Stimulated activated CD8-positive, alpha-beta memory T cell treated with anti-CD3 and anti-CD28 coated beads, Interleukin-7, amount 100 ng/mL, for 4 hours (primary cell): ENCODE results near the gene PARK7.

Source experiments
- DNase-seq, 2 donors: peaks; one replicate each; pipeline ENCODE4 v3.0.0-alpha.2; 2020; ENCODE audit warnings: low read depth in 2 of 2

Gene PARK7

DNA sequence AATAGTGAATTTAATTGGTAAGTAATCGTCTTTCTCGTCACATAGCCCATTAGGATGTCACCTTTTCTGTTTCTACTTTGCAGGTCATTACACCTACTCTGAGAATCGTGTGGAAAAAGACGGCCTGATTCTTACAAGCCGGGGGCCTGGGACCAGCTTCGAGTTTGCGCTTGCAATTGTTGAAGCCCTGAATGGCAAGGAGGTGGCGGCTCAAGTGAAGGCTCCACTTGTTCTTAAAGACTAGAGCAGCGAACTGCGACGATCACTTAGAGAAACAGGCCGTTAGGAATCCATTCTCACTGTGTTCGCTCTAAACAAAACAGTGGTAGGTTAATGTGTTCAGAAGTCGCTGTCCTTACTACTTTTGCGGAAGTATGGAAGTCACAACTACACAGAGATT, 23.3 kb downstream of the PARK7 start:
- no peak for DNase-seq

DNA sequence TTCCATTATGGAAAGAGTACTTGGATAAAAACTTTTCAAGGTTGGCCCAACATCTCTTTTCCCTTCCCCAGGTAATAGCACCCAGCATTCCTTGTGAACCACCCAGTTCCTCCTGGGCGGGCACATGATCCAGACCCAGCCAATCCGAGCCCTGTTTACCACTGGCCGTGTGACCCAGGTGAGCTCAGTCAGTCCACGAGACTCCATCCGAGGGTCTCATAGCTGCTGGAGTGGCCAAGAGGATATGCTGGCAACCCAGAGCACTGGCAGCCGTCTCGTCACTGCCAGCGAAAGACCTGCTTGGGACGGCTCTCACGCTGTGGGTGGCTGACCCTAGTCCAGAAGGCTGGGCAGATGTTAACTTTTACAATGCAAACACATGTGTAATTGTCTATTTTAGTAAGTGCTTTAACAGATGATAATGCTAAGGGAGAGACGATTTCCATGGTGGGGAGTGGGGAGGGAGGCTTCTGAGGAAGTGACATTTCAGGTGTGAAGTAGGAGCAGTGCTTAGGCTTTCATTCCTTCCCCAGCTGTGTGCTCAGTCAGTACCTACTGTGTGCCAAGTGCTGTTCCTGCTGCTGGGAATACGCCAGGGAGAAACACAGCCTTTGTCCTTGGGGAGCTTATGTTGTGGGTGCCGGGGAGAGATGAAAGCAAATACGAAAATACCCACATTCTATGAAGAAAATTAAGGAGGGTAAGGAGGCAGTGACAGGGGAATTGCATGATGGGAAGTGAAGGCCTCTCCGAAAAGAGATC, 24.5 kb downstream of the PARK7 start:
- no peak for DNase-seq

DNA sequence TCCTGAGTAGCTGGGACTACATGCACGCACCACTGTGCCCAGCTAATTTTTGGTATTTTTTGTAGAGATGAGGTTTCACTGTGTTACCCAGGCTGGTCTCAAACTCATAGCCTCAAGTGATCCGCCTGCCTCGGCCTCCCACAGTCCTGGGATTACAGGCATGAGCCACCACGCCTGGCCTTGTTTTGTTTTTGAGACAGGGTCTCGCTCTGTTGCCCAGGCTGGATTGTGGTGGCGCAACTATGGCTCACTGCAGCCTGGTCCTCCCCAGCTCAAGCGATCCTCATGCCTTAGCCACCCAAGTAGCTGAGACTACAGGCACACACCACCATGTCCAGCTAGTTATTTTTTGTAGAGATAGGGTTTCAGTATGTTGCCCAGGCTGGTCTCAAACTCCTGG, 26.0 kb downstream of the PARK7 start:
- no peak for DNase-seq

DNA sequence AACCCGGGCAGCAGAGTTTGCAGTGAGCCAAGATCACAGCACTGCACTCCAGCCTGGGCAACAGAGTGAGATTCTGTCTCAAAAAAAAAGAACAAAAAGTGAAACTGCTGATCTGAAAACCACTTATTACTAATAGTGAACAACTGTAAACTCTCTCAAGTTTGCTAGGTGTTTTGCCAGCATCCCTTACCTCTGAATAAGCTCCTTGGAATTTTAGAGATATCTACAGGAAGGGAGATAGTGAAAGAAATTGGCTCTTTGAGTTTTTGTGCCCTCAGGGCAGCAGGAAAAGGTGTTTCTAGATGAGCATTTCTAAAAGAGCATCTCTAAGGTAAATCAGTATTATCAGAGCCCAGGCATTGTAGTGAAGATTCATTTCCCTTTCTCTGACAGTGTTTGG, 27.1 kb downstream of the PARK7 start:
- no peak for DNase-seq

DNA sequence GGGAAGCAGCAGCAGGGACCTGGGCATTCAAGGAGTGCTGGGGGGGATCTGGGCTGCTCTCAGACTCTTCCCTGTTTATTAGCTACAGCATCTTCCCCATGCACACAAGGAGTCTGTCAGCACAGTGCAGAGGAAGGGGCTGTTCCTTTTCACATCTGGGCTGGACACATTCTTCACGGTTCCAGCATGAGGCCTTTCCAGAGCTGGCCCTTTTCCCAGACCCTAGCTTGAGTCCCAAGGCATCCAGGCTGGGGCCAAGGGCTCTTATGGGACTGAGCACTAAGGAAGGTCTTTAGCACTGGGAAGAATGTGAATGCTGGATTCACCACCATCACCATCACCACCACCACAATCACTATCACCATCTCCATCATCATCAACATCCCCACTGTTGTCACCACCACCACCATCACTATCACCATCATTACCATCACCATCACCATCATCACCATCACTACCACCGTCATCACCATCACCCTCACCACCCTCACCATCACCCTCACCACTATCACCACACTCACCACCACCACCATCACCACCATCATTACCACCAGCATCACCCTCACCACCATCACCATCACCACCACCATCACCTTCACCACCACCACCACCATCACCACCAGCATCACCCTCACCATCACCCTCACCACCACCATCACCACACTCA, 28.4 kb downstream of the PARK7 start:
- DNase-seq, result no peak

DNA sequence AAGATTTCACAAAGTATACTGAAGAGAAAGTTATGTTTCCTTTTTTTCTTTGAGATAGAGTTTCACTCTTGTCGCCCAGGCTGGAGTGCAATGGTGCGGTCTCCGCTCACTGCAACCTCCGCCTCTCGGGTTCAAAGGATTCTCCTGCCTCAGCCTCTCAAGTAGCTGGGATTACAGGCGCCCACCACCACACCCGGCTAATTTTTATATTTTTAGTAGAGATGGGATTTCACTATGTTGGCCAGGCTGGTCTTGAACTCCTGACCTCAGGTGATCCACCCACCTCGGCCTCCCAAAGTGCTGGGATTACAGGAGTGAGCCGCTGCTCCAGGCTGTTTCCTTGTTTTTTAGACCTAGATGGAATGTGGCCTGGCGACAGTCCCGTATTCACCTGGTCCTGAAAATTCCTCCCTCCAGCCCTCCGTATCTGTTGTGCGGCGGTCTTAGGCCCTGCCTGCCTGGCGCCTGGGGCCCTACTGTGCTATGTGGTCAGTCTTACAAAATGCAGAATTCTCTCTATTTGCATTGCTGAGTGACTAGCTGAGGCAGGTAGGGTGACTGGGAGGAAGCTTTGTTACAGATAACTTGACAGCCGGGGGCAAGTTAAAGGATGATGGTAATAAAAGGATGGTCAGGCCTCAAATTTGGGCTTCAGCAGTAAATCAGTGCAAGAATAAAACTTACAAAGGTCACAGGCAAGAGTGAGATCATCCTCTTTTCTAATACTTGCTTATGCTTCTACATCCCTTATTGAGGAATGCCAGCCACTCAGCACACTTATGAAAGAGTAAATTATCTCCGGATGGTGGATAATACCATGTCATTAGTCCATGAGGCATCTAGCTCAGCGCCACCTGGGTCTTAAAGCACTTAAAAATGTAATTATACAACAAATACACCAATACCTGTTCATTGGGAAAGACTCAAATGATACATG, 30.3 kb downstream of the PARK7 start:
- DNase-seq, result no peak

DNA sequence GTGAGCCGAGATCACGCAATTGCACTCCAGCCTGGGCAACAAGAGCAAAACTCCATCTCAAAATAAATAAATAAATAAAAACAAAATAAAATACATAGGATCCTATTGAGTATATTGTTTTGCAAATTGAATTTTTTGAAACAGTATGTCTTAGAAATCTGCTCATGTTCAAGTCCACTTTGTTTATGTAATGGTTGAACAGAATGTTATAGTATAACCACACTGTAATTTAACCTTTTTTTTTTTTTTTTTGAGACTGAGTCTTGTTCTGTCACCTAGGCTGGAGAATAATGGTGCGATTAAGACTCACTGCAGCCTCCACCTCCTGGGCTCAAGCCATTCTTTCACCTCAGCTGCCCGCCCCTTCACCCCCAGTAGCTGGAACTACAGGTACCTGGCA, 31.4 kb downstream of the PARK7 start:
- no peak for DNase-seq

DNA sequence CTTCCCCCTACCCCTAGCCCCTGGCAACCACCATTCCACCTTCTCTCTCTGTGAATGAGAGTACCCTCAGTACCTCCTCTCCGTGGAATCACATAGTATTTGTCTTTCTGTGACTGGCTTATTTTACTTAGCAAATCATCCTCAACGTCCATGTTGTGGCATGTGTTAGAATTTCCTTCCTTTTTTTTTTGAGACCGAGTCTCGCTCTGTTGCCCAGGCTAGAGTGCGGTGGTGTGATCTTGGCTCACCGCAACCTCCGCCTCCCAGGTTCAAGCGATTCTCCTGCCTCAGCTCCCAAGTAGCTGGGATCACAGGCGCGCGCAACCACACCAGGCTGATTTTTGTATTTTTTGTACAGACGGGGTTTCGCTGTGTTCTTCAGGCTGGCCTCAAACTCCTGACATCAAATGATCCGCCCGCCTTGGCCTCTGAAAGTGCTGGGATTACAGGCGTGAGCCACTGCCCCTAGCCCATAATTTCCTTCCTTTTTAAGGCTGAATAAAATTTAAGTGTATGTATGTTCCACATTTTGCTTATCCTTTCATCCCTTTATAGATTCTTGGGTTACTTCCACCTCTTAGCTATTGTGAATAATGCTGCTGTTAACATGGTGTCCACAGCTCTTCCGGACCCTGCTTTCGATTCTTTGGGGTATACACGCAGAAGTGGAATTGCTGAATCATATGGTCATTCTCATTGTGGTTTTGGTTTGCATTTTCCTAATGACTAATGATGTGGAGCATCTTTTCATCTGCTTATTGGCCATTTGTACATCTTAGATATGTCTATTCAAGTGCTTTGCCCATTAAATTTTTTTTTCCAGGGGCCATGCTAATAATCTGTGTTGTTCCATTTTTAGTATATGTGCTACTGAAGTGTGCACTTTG, 32.3 kb downstream of the PARK7 start:
- no peak for DNase-seq

DNA sequence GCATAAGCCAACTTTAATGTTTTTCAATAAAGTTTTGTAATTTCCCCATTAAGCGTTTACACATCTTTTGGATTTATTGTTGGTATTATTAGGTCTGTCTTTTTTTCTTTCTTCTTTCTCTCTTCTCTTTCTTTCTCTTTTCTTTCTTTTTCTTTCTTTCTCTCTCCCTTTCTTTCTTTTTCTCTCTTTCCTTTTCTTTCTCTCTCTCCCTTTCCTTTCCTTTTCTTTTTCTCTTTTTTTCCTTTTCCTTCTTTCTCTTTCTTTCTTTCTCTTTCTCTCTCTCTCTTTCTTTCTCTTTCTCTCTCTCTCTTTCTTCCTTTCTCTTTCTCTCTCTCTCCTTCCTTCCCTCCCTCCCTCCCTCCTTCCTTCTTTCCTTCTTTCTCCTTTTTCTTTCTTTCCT, 33.3 kb downstream of the PARK7 start:
- no peak for DNase-seq

DNA sequence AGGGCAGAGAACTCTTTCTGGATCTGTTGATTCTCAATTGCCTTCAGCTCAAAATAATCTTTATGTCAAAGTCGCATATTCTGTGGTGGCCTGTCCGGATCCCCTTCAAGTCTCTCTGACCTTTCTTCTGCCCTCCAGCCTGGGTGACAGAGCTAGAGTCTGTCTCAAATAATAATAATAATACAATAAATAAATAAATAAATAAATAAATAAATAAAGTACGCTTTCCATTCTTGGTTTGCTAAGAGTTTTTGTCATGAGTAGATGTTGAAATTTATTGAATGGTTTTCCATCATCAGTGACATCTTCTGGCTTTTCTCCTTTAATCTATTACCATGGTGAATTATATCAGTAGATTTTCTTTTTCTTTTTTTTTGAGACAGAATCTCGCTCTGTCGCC, 33.9 kb downstream of the PARK7 start:
- no peak for DNase-seq

DNA sequence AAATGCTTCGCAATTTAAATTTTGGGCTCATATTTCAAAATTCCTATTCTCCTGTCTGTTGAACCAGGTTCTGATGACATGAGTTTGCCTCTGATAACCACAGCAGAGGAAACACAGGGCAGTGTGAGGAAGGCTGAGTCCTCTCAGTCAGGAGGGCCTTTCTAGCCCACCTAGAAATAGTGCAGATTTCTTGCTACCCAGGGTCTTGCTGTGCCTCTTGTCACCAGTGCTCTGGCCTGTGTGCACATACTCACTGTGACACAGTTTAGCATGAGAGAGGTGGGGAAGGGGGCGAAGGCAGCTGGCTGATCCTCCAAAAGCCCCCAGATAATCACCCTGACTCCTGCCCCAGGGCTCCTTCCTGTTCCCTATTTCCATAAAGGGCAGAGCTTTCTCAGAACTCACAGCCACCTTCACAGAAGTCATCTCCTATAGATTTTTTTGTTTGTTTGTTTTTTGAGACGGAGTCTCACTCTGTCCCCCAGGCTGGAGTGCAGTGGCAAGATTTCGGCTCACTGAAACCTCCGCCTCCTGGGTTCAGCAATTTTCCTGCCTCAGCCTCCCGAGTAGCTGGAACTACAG, 40.9 kb downstream of the PARK7 start:
- no peak for DNase-seq

DNA sequence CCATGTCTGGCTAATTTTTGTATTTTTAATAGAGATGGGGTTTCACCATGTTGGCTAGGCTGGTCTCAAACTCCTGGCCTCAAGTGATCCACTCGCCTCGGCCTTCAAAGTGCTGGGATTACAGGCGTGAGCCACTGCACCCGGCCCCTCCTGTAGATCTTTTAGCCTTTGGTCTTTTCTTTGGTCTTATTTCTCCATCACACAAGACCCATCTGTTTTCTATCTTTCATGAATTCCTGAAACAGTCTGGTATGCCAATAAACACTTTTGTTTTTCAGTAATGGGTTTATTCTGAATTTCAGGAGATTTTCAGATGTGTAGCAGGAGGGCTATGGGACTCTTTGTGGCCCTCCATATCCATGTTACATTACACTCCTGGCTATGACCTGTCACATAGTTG, 41.4 kb downstream of the PARK7 start:
- DNase-seq, result no peak

DNA sequence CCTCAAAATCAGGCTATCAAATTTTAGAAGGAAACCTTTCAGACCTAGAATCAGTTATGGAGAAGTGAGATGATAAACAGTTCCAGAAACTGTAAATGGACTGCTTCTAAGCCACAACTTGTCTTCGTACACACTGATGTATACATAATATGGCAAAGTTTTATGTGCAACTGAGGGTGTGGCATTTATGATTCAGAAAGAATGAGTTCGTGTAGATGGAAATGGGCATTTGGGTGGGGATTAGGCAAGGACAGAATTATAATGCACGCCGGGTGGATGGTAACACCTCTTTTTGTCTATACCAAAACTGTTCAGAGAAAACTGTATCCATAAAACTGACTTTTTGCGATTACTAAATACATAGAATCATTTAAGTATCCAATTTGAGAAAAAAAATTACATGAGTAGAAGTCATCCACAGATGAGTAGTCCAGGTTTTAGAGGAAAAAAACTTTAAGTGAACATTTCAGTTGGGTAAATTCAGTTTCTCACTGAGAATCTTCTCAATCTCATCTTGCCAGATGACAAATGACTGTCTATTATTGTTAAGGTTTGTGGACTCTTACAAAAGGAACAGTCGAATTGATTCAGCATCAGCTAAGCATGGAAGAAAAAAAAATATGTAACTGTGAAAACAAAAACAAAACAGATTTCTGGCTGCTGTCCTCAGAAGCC, 42.1 kb downstream of the PARK7 start:
- DNase-seq, result no peak

DNA sequence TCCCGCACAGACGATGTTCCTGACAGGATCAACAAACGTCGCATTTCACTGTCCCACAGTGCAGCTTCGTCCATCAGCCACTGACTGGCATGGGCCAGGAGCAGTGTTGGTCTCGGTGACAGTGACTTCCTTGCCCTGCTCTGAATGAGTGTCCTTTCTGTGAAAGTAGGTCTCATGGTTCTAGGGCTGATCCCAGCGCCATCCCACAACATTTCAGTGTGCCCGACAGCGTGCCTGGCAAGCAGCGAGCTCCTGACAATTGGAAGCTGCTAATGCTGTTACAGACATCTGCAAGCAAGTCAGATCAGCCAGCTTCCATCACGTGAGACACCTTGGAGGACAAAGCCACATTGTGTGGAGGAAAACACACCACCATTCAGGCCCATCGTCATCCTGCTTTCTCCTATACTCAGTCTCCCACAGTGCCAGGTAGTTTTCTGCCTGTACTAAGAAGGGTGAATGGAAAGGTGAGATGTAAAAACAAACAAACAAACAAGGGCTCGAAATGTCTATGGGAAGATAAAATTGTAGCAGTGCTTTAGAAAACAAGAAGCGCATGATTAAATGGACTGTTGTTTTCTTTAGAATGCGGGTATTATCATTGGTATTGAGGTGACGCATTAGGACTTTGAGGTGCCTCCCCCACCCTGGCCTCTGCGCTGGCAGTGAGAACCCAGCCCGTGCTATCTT, 42.7 kb downstream of the PARK7 start:
- DNase-seq, result no peak

DNA sequence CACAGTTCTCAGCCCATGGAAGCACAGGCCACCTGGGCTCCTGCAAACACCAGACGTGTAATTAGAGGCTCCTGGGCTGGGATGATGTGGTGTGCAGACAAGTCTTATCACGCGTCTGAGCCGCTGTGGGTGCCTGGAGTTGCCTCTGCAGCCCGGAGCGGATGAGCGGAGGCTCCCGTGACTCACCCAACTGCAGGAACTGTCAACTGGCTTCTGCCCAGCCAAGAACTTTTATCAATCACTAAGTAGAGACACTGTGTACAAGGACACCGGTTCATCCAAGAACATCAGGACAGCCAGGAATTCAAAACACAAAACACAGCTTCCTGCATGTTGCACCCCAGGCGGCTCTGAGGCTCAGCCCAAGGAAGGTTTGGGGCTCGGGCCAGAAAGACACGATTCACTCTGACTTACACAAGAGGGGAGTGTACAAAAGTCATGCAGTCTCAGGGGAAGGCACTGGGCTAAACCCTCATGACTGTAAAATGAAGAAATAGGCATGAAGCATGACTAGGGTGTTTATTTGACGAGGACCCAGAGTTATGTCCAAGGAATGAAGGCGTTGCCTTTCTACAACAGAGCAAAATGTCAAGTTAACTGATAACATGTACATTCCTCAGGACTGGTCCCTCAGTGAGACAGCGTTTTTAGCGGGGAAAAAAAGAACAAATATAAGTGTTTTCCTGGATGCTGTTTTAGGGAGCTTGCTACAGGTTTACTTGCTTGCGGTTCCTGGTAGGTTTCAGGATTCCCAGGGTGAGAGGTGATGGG, 43.5 kb downstream of the PARK7 start:
- no peak for DNase-seq

DNA sequence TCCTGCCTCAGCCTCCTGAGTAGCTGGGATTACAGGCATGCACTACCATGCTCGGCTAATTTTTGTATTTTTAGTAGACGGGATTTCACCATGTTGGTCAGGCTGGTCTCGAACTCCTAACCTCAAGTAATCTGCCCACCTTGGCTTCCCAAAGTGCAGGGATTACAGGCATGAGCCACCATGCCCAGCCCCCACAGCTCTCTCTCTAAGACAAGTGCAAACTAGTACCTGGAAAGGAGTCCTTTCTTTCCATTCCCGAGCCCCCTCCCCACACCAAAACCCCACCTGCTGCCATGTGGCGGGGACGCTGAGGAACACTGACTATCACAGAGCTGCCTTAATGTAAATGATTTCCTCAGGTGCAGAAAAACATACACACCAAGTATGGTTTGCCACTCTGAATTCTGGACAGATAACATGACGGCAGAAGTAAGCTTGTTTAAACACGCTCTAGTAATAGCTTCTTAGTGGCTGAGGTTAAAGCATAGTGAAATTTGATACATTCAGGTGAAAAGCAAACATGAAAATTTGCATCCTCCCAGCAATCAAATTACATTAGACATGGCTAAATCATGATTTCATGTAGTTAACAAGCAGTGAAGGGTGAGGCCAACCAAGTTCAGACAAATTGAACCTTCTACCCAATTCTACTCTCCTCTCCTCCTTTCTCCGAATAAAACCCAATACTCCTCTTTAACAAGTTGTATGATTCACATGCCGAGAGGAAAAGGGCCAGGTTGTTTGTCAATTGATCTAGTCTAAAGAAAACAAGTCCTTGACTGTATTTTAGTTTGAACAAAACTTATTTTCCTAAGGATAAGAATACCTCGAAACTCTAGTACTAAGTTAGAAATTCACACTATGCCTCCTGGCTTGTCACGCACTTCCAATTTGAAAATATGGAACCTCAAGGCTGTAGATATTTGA, 44.8 kb downstream of the PARK7 start:
- no peak for DNase-seq

DNA sequence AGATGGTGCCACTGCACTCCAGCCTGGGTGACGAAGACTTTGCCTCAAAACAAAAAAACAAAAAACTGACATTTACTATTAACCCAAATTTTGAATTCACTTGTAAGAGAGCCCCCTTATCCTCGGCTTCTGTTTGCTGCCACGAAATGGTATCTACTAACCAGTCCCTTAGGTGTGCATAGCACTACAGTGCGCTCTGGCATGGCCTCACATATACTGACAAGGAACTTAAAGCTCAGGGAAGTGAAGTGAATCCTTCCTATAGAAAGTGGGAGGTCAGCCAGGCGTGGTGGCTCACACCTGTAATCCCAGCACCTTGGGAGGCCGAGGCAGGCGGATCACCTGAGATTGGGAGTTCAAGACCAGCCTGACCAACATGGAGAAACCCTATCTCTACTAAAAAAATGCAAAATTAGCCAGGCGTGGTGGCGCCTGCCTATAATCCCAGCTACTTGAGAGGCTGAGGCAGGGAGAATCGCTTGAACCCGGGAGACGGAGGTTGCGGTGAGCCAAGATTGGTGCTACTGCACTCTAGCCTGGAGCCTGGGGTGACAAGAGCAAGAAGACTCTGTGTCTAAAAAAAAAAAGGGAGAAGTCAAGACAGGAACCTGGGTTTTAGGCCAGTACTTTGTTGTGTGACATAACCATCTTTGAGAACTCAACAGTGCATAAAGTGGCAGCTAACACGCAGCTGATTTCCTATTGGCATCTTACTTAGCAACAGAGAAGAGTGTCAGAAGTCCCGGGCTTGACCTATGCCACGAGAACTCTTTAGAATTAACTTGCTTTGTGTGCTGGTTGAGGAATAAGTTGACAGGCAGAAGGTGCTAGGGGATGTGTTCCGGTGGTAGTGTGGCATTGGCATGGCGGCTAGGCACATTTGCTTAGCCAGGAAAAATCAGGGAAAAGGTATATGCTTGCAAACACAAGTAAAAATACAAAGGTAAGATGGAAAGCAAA, 47.8 kb downstream of the PARK7 start:
- no peak for DNase-seq
